Upper lobe of right lung (tissue), 1 donor: Measurements from ENCODE around the gene SLC18B1. TPM values are rescaled to one million over a fixed set of nuclear protein-coding genes. Genes with fewer than 3 reads are reported as not detected.

ENCODE experiments used
- ATAC-seq: fragments of 200-7000 bp; cut with Tn5 transposase; one replicate; pipeline ENCODE4 v1.9.1; 2020; ENCODE audit warnings: mild to moderate bottlenecking, moderate library complexity
- DNase-seq: peaks from one replicate; pipeline ENCODE4 v3.0.0-alpha.2; 2020
- H3K27ac ChIP-seq: fragments of 200-600 bp; one replicate; pipeline ENCODE4 v1.8.0; 2022
- H3K27me3 ChIP-seq: fragments of 200-600 bp; one replicate; pipeline ENCODE4 v1.8.0; 2022; ENCODE audit warnings: mild to moderate bottlenecking
- H3K36me3 ChIP-seq: fragments of 200-600 bp; one replicate; pipeline ENCODE4 v1.8.0; 2022
- H3K4me1 ChIP-seq: fragments of 200-600 bp; one replicate; pipeline ENCODE4 v1.8.0; 2022
- H3K4me3 ChIP-seq: fragments of 200-600 bp; one replicate; pipeline ENCODE4 v1.8.0; 2022; ENCODE audit warnings: mild to moderate bottlenecking
- H3K9me3 ChIP-seq: fragments of 200-600 bp; one replicate; pipeline ENCODE4 v1.8.0; 2022
- CTCF ChIP-seq: fragments of 200-600 bp; IDR thresholded peaks from one replicate; pipeline ENCODE4 v1.8.0; 2022; ENCODE audit warnings: antibody characterized with exemption
- intact Hi-C: fragments of 100-400 bp; cut with DNase I; formaldehyde crosslinking; loops from one replicate; pipeline ENCODE4 v1.11.0; 2022
- total RNA-seq: library from RNA; stranded (reverse); fragmentation: NEBNext Ultra II Directional; extraction: Animal tissue kit (Norgen Biotek cat#: 25700); gene quantifications from one replicate; pipeline ENCODE4 v1.2.1, GENCODE V29; 2021
- donor health status: DM: no; HTN: yes; CAD: no; lungs with severe emphysema.

SLC18B1 gene
- total RNA-seq, 1 donor from 2014 or later = 8.9 TPM

- ATAC-seq = no peak
- Histone ChIP-seq H3K4me3 (no peak overlapping the region), H3K27ac (no peak overlapping the region)
Observed at GRCh38 chr6:132725947-132726607, 72.4 kb downstream of the SLC18B1 start.

GRCh38 chr6:132725471-132725870 lies 73.0 kb downstream of the SLC18B1 start:
- peaks cover 4% of the 10 kb centered on the region for H3K4me1 ChIP-seq
- H3K4me3 ChIP-seq = no peak overlapping the region
- intact Hi-C loops = no loop called here
- H3K36me3 ChIP-seq = no peaks in the 10 kb centered on the region
- no peaks in the 10 kb centered on the region for H3K9me3 ChIP-seq
- no peak overlapping the region for H3K27ac ChIP-seq
- no peaks in the 10 kb centered on the region for H3K27me3 ChIP-seq
- no peak for TF ChIP-seq CTCF
- no peak for DNase-seq
- ATAC-seq = no peak

More at GRCh38 chr6:132725947-132726607, 72.4 kb downstream of the SLC18B1 start:
- H3K36me3 ChIP-seq = no peaks in the 10 kb centered on the region
- H3K27me3 ChIP-seq = no peaks in the 10 kb centered on the region
- no peak for DNase-seq
- intact Hi-C loops = no loop called here
- TF ChIP-seq CTCF = no peak
- H3K9me3 ChIP-seq = no peaks in the 10 kb centered on the region
- H3K4me1 ChIP-seq = peaks cover 10% of the 10 kb centered on the region

- intact Hi-C loops = no loop called here
- Histone ChIP-seq H3K27me3 (no peaks in the 10 kb centered on the region), H3K4me3 (no peak overlapping the region), H3K9me3 (no peaks in the 10 kb centered on the region), H3K4me1 (no peaks in the 10 kb centered on the region), H3K27ac (no peak overlapping the region), H3K36me3 (no peaks in the 10 kb centered on the region)
- no peak for TF ChIP-seq CTCF
- DNase-seq (no peak), ATAC-seq (no peak)
Observed at GRCh38 chr6:132719736-132720448, 78.5 kb downstream of the SLC18B1 start.

Other genes starting within 250 kb of the SLC18B1 start
- gene TAAR8, start 246.0 kb downstream of the SLC18B1 start, total RNA-seq = not detected
- not detected for gene TAAR6, start 228.3 kb downstream of the SLC18B1 start, total RNA-seq
- not detected for gene TAAR5, start 208.9 kb downstream of the SLC18B1 start, total RNA-seq
- not detected for gene TAAR2, start 174.4 kb downstream of the SLC18B1 start, total RNA-seq
- not detected for gene TAAR1, start 139.5 kb downstream of the SLC18B1 start, total RNA-seq
- 10.1 TPM for gene VNN1, start 84.6 kb downstream of the SLC18B1 start, total RNA-seq
- 14.0 TPM for gene VNN2, start 40.7 kb downstream of the SLC18B1 start, total RNA-seq
- 966 TPM for gene RPS12, start 15.9 kb upstream of the SLC18B1 start, total RNA-seq